Activated CD8-positive, alpha-beta memory T cell treated with anti-CD3 and anti-CD28 coated beads, Interleukin-2, amount 50 U/mL, for 1 hour (primary cell): ENCODE data around the gene BTNL9.
"Not testable (repeated sequence)": the region's sequence is repeated elsewhere in the genome, so short reads cannot be mapped to it uniquely, and the experiment has no call there.

Source experiments
- DNase-seq: peaks from one replicate; pipeline ENCODE4 v3.0.0-alpha.2; 2020; ENCODE audit errors: extremely low read depth

BTNL9 gene

DNA sequence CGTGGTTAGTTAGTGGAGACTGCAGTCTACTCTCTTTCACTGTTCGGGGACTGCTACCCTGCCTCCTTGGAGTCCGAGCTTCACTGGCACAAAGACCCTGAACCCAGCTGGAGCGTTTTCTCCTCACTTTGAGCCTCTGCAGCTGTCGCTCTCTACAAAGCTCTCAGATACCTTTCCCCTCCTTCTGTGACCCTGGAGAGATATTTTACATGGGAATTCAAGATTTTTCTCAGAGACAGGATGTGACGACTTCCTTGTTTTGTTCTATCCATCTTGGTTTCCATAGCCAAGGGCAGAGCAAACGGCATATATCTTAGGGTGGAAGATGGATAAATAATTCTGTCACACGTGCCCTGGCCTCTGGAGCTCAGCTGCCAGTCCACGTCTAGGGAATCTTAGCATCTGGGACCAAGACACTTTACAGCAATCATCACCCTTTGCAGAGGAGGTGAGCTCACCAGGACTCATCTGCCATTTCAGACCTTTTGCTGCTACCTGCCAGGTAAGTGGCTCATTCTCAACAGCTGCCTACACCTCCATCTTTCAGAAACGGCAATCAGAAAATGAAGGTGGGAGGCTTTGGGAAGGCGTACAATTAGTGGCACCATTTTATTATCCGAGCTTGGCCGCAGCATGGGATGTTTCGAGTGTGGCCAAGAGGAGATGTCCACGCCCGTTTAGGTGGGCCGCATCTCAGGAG lies at the start of gene BTNL9:
TSS of gene BTNL9 (plus strand) at position 336 of the 700 bp plus-strand sequence. CDS start 5,224 bp downstream, outside the sequence.
- no peak for DNase-seq

DNA sequence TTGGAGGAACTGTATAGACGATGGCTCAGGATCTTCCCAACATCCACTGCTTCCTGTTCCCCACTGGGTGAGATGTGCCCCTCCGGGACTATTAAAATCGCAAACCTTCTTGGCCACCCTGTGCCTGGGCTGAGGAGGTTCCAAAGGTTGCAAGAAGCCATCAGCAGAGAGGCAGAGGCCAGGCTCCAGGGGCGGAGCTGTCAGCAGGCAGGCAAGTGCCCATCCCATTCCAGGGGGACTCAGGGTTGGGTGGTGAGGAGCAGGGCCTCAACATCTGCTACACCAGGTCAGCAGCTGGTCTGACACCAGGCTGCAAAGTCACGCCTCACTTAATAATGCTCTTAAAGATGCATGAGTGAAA lies 49.2 kb upstream of the BTNL9 start:
- no peak for DNase-seq

DNA sequence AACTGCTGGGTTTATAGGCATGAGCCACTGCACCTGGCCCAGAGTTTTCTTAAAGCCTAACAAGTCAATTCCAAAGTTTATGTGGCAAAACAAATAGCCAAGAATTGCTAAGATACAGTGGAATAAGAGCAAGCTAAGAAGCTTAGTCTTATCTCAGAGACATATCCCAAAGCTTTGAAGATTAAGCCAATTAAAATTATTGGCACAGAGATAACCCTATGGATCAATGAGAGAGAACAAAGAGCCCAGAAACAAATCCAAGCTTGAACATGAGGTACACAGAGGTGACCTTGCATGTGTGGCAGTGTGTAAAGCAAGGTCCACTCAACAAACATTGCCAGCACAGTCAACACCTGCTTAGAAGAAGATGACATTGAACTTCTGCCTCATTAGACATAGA lies 38.1 kb upstream of the BTNL9 start:
- no peak for DNase-seq

DNA sequence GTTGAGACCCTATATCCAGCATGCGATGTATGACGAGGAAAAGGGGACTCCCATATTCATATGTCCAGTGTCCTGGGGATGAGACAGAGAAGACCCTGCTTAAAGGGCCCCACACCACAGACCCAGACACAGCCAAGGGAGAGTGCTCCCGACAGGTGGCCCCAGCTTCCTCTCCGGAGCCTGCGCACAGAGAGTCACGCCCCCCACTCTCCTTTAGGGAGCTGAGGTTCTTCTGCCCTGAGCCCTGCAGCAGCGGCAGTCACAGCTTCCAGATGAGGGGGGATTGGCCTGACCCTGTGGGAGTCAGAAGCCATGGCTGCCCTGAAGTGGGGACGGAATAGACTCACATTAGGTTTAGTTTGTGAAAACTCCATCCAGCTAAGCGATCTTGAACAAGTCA lies 34.3 kb upstream of the BTNL9 start:
- no peak for DNase-seq

DNA sequence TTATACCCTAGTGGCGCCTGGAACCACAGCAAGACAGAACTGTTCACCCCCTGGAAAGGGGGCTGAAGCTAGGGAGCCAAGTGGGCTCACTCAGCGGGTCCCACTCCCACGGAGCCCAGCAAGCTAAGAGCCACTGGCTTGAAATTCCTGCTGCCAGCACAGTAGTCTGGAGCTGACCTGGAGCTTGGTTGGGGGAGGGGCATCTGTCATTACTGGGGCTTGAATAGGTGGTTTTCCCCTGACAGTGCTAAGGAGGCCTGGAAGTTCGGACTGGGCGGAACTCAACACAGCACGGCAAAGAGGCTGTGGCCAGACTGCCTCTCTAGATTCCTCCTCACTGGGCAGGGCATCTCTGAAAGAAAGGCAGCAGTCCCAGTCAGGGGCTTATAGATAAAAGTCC lies 31.9 kb upstream of the BTNL9 start:
- no peak for DNase-seq

DNA sequence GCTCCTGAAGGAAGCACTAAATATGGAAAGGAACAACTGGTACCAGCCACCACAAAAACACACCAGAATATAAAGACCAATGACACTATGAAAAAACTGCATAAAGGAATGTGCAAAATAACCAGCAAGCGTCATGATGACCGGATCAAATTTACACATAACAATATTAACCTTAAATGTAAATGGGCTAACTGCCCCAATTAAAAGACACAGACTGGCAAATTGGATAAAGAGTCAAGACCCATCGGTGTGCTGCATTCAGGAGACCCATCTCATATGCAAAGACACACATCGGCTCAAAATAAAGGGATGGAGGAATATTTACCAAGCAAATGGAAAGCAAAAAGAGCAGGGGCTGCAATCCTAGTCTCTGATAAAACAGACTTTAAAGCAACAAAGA lies 30.0 kb upstream of the BTNL9 start:
- not testable (repeated sequence) for DNase-seq

DNA sequence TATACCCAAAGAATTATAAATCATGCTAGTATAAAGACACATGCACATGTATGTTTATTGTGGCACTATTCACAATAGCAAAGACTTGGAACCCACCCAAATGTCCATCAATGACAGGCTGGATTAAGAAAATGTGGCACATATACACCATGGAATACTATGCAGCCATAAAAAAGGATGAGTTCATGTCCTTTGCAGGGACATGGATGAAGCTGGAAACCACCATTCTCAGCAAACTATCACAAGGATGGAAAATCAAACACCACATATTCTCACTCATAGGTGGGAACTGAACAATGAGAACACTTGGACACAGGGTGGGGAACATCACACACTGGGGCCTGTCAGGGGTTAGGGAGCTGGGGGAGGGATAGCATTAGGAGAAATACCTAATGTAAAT lies 25.4 kb upstream of the BTNL9 start:
- DNase-seq = not testable (repeated sequence)

DNA sequence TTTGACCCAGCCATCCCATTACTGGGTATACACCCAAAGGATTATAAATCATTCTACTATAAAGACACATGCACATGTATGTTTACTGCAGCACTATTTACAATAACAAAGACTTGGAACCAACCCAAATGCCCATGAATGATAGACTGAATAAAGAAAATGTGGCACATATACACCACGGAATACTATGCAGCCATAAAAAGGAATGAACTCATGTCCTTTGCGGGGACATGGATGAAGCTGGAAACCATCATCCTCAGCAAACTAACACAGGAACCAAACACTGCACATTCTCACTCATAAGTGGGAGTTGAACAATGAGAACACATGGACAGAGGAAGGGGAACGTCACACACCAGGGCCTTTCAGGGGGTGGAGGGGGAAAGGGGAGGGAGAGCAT lies 22.6 kb upstream of the BTNL9 start:
- not testable (repeated sequence) for DNase-seq

DNA sequence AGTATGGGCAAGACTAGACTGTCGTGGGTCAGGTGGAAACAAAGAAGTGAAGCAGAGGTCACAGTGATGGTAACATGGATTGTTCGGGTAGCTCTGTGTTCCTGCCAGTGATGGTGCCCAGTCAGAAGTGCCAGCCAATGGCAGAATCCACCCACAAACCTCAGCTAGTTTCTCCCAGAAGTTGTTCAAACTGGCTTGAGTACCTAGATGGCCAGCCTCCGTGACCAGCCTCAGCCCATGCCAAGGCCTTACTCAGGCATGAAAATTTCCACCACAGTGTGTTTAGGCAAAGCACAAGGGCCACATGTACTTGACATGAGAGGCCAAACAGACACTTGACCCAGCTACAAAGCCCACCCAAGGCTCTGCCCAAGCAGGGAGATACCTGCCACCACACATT lies 19.4 kb upstream of the BTNL9 start:
- no peak for DNase-seq

DNA sequence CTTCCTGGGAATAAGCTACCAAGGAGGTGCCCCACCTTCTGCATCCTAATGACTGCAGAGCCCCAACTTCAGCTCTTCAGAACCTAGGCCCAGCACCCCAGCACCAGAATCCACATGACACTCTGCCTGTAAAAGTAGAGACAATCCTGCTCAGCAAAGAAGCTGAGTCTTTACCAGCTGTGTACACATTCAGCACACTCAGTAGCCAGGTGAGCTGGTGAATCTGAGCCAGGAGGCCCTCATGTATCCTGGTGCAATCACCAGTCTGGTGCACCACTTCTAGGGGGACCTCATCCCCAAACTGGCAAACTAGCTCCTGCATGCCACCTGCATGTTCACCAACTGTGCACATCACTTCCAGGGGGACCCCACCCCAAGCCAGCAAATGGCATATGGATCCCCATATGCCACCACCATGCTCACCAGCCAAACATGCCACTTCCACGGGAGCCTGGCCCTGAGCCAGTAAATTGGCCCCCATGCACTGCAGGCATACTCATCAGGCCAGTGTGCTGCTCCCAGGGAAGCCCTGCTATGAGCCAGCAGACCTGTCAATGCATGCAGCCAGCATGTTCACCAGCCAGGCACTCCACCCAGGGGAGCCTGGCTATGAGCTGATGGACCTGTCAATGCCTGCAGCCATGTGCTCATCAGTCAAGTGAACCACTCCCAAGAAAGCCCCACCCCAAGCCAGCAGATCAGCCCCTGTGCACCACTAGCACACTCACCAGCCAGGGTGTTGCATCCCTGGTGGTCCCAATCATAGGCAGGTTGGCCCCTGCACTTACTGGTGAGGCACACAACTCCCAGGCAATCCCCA lies 15.6 kb upstream of the BTNL9 start:
- no peak for DNase-seq

DNA sequence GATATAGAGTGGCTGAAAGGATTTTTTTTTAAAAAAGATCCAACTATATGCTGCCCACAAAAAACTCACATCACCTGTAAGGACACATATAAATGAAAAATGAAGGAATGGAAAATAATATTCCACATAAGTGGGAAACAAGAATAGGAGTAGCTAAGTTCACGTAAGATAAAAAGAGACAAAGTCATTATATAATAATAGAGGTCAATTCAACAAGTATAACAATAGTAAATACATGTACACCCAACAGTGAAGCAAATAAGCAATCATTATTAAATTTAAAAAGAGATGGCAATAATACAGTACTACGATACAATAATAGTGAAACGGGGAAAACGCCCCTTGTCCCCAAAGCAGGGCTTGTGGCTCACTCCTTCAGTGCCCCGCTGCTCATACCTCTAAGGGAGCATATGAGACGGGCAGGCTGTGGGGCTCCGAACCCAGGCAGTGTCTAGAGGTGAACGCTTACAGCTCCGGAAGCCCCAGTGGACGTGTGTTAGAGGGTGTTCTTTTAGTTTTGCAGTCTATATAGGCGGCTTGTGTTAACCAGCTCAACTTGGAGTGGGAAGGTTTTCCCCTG lies 12.5 kb upstream of the BTNL9 start:
- no peak for DNase-seq

DNA sequence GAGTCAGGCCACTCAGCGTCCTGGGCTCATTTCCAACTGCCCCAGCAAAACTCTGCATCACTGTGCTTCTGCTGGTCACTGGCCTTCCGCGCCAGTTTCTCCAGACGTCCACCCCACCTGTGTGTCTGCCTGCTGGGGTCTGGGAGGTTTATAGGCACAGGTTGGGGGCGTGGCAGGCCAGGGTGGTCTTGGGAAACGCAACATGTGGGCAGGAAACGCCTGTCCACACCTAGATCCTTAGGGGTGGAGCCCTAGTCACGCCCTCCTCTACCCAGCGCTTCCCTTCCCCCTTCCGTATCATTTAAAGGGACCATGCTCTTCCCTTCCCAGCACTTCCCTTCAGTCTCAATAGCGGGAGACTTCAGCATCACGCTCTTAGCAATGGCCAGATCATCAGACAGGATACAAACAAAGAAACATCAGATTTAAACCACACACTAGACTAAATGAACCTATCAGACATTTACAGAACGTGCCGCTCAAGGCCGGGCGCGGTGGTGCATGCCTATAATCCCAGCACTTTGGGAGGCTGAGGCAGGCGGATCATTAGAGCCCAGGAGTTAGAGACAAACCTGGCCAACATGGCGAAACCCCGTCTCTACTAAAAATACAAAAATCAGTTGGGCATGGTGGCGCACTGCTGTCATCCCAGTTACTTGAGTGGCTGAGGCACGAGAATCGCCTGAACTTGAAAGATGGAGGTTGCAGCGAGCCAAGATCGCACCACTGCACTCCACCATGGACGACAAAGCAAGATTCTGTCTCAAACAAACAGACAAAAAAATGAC lies 11.8 kb upstream of the BTNL9 start:
- no peak for DNase-seq

DNA sequence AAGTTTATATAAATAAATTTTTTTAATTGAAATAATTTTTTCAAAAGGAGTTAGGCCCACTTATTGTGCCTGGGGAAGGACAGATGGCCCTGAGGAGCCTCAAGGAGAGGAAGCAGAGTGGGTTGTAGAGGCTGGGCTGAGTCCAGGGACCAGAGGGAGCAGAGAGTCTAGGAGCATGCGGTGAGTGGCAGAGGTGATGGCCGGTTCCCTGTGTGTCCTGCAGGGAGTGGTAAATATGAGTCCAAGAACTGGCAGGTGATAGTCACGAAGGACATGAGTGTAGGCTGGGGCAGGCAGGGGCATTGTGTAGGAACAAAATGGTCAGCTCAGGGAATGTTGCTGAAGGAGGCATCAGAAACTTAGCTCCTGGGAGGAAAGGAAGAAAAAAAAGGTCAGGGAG lies 8.3 kb upstream of the BTNL9 start:
- DNase-seq = no peak

DNA sequence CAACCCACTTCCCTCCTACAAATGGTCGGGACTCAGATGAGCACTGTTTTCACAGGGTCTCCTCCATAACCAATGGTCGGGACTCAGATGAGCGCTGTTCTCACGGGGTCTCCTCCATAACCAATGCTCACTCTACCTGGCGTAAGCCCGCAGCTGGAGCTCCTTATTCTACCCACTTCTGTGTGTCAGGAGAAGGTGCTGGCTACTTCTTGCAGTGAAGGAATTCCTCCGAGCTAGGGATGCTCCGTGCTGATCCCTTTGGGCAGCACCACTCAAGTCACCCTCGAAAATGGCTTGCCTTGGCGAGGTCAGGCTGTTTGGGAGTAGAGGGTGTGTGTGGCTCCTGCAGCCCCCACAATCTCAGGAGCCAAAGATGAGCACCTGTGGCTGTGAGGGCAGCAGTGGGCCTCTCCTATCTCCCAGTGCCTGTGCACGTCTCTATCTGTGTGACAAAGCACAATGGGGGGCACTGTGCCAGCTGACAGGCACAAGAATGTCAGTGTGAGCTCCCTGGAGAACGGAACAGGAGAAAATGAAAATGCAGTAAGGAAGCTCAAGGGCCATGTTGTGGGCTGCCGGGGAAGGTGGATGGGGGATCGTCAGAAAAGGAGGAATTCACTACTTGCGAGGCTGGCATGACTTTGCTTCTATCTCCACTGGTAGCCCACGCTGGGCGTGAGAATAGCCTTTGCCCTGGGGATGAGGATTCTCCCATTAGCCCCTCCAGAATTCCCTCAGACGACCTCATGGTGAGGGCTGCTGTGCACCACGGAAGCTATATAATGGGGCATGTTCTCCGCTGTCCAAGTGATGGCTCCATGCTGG lies 3.9 kb upstream of the BTNL9 start:
- no peak for DNase-seq

DNA sequence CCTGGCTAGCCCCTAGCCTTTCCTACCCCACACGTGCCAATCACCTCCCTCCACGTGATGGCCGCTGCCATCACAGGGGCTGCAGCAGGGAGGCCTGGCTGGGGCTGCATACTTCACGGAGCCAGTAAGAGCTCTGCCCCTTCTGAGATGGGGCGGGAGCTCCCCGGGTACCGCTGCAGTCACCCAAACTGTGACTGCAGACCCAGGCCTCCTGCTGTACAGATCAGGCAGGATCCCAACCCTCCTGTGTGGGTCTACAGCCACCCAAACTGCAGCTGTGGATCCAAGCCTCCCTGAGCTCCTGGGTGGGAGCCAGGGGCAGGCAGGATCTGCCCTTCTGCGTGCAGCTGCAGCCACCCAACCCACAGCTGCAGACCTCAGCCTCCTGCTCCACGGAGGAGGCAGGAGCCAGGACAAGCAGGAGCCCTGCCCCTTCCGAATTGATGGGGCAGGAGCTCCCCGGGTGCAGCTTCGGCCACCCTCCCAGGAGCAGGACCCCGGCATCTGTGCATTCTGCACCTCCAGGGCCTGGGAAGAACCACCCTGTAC lies 3.2 kb upstream of the BTNL9 start:
- no peak for DNase-seq

DNA sequence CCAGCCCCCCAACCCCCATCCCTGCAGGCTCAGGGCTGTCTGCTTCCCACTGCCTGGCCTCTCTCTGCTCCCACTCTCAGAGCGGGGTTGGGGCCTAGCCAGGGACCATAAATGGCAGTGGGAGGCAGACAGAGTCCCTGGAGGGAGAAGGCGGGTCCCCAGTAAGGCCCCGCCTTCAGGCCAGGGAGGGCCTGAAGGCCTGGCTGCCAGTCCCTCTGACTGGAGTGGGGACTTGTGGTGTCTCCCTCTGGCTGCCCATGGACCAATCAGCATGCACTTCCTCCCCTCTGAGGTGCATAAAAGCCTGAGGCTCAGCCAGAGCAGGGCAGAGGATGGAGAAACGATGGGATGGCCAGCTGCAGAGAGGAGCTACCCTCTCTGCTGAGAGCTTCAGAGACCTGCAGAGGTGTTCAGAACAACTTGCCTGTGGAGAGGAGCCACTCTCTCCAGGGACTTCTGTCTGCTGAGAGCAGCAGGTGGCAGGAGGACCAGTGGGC lies 2.7 kb upstream of the BTNL9 start:
- no peak for DNase-seq

DNA sequence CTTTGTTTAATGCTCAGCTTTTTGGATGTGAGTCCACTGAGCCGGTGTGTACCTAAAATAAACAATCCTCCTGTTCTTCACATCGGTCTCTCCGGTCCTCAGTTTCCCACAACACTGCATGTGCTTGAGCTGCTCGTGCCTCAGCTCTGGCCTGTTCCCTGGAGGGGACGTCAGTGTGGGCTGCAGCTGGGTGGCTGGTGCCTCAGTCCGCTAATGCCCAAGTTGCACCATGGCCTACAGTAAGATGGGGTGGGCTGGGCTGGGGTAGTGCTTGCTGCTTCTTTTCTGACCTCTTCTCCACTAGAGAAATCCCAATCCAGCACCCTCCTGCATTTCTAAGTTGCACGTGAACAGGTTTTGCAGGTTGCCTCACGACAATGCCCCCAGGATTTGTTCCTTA lies 595 bp upstream of the BTNL9 start:
- no peak for DNase-seq

DNA sequence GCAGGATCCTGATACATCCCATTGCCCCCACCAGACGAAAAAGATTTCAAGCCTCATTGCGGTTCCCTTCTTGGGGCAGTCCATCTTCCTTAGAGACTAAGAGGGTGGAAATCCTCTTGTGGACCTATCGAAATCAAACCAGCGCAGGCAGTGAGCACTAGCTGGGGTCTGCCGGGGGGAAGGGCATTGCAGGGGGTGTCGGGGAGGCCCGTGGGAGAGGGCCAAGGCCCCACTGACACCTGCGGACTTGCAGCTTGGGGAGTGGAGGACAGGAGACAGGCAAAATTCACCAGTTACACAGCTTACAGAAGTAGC lies 522 bp downstream of the BTNL9 start:
- DNase-seq = no peak

DNA sequence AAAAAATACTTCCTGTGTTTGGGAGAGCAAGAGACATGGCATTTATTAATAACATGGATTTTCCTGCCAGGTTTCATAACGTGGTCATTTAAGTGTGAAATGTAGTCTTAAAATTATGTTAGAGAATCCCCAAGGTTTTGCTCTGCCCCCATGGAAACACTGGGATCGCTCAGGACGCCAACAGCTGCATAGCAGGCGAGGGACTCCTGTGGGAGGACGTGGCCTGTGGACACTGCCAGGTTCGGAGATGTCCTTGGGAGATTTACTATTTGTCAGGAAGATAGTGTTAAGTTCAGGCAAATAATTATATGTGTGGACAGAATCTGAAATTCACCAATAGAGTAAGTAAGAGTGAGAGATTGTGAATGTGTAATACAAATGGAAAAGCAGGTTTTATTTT lies 977 bp downstream of the BTNL9 start:
- DNase-seq = no peak

DNA sequence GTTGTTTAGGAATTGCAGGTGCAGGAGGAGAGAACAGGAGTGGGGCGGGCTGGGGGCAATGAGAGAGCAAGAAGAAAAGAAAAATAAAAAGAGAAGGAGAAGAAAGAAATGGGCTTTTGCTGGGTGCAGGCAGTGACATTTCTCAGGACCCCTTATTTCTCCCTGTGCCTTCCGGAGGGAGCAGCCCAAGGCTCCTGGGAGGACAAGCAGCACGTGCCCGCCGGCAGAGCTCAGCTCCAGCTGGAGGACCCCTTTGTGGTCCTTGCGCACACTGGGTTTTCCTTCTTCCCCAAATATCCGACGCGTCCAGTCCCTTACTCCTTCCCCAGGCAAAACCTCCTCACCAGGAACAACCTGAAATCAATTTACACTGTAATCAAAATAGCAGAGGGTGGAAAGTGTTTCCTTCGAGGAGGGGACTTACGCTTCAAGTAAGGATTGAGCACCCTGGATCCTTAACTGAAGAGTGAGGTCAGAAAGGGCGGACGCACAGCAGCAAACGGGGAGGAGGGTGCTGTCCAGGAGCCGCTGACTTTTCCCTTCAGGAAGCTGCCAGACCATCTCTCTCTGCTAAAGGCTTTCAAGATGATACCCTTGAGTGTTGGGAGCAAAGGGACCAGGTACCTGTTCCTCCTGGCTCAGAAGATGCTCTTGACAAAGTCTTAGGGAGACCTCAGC lies 2.1 kb downstream of the BTNL9 start:
- DNase-seq = no peak

DNA sequence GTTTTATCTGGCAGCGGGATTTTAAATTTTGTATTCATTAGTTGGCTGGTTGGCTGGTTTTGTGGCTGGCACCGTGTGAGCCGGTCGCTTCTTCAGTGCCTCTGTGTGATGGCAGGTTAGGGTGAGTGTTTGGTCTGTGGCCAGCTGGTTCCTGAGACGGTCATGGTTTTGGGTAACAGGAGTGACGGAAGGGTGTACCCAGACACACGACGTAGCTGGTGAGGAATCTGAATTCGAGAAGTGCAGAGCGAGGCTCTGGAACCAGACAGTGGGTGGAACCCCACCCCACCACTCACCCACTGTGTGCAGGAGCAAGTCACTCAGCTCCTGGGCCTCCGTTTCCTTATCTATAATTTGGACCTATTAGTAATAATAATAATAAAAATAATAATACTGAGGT lies 2.7 kb downstream of the BTNL9 start:
- DNase-seq = no peak
